Measurements from ENCODE around the gene KYAT1. TPM values are rescaled to one million over a fixed set of nuclear protein-coding genes. Genes with fewer than 3 reads are reported as not detected.
A peak's percentile ranks its signal among the peaks of the same experiment; 100 is the strongest.

Gene KYAT1
- total RNA-seq, 3 donors from 2014 or later (not counting 1 experiment from before 2014, with no cell fraction given) = 8.9 to 11.3 (median 9.1) TPM

DNA sequence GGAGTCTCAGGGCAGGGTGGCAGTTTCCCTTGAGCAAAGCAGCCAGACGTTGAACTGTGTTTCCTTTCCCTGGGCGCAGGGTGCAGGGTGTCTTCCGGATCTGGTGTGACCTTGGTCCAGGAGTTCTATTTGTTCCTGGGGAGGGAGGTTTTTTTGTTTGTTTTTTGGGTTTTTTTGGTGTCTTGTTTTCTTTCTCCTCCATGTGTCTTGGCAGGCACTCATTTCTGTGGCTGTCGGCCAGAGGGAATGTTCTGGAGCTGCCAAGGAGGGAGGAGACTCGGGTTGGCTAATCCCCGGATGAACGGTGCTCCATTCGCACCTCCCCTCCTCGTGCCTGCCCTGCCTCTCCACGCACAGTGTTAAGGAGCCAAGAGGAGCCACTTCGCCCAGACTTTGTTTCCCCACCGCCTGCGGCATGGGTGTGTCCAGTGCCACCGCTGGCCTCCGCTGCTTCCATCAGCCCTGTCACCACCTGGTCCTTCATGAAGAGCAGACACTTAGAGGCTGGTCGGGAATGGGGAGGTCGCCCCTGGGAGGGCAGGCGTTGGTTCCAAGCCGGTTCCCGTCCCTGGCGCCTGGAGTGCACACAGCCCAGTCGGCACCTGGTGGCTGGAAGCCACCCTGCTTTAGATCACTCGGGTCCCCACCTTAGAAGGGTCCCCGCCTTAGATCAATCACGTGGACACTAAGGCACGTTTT is 35.5 kb upstream of the KYAT1 start:
- H3K27me3 Mint-ChIP-seq (ENCODE audit: low read depth in 2 of 2) = no peaks in the 10 kb centered on the region
- ATAC-seq (no peak), DNase-seq (no peak)
- no peak overlapping the region for H3K4me3 ChIP-seq (ENCODE audit: low read length)
- intact Hi-C loops (cut with micrococcal nuclease) = no loop called here
- H3K36me3 ChIP-seq (ENCODE audit: control insufficient read depth, insufficient read depth, low read length) = peaks cover 40% of the 10 kb centered on the region
- no peaks in the 10 kb centered on the region for H3K27me3 ChIP-seq (ENCODE audit: control insufficient read depth, insufficient read depth, low read length)
- H3K27ac ChIP-seq (ENCODE audit: low read length) = no peak overlapping the region
- WGBS (ENCODE audit: insufficient coverage) = 95% methylated on average over 26 of the region's 26 CpGs
- TF ChIP-seq, protein P1, sequence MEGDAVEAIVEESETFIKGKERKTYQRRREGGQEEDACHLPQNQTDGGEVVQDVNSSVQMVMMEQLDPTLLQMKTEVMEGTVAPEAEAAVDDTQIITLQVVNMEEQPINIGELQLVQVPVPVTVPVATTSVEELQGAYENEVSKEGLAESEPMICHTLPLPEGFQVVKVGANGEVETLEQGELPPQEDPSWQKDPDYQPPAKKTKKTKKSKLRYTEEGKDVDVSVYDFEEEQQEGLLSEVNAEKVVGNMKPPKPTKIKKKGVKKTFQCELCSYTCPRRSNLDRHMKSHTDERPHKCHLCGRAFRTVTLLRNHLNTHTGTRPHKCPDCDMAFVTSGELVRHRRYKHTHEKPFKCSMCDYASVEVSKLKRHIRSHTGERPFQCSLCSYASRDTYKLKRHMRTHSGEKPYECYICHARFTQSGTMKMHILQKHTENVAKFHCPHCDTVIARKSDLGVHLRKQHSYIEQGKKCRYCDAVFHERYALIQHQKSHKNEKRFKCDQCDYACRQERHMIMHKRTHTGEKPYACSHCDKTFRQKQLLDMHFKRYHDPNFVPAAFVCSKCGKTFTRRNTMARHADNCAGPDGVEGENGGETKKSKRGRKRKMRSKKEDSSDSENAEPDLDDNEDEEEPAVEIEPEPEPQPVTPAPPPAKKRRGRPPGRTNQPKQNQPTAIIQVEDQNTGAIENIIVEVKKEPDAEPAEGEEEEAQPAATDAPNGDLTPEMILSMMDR (IDR thresholded peaks at IDR 0.05) = no peak
- H3K36me3 Mint-ChIP-seq = no peaks in the 10 kb centered on the region
- peaks cover 26% of the 10 kb centered on the region for H3K4me1 ChIP-seq (ENCODE audit: control insufficient read depth, insufficient read depth, low read length)
- peak overlapping the region; percentile 48 to 58 for H3K27ac Mint-ChIP-seq
- no peak overlapping the region for H3K4me3 Mint-ChIP-seq
- H3K9me3 Mint-ChIP-seq = no peaks in the 10 kb centered on the region
- no peaks in the 10 kb centered on the region for H3K9me3 ChIP-seq (ENCODE audit: control insufficient read depth, insufficient read depth, low read length)
- peaks cover 16 to 49% of the 10 kb centered on the region in 2 donors for H3K4me1 Mint-ChIP-seq

DNA sequence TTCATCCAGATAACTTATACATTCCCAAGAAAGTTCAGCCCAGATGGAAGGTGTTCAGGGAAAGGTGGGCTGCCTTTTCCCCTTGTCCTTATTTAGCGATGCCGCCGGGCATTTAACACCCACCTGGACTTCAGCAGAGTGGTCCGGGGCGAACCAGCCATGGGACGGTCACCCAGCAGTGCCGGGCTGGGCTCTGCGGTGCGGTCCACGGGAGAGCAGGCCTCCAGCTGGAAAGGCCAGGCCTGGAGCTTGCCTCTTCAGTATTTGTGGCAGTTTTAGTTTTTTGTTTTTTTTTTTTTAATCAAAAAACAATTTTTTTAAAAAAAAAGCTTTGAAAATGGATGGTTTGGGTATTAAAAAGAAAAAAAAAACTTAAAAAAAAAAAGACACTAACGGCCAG is 35.0 kb upstream of the KYAT1 start:
- Mint-ChIP-seq H3K36me3 (no peaks in the 10 kb centered on the region), H3K4me3 (no peak overlapping the region), H3K9me3 (no peaks in the 10 kb centered on the region), H3K27me3 (ENCODE audit: low read depth in 2 of 2) (no peaks in the 10 kb centered on the region), H3K27ac (peak overlapping the region; percentile 48 to 58), H3K4me1 (peaks cover 18 to 49% of the 10 kb centered on the region in 2 donors)
- TF ChIP-seq, protein P1 (IDR thresholded peaks at IDR 0.05) = no peak
- Histone ChIP-seq H3K27ac (ENCODE audit: low read length) (no peak overlapping the region), H3K27me3 (ENCODE audit: control insufficient read depth, insufficient read depth, low read length) (no peaks in the 10 kb centered on the region), H3K4me1 (ENCODE audit: control insufficient read depth, insufficient read depth, low read length) (peaks cover 26% of the 10 kb centered on the region), H3K36me3 (ENCODE audit: control insufficient read depth, insufficient read depth, low read length) (peaks cover 46% of the 10 kb centered on the region), H3K4me3 (ENCODE audit: low read length) (no peak overlapping the region), H3K9me3 (ENCODE audit: control insufficient read depth, insufficient read depth, low read length) (no peaks in the 10 kb centered on the region)
- no peak for DNase-seq
- intact Hi-C loops (cut with micrococcal nuclease) = no loop called here
- no peak for ATAC-seq
- 93% methylated on average over 11 of the region's 11 CpGs for whole genome bisulfite sequencing (ENCODE audit: insufficient coverage)

GRCh38 chr9:128916204-128916603 is 34.5 kb upstream of the KYAT1 start:
- ATAC-seq (no peak), DNase-seq (no peak)
- Mint-ChIP-seq H3K9me3 (no peaks in the 10 kb centered on the region), H3K4me3 (no peak overlapping the region), H3K4me1 (peaks cover 15 to 49% of the 10 kb centered on the region in 2 donors), H3K36me3 (no peaks in the 10 kb centered on the region), H3K27me3 (ENCODE audit: low read depth in 2 of 2) (no peaks in the 10 kb centered on the region), H3K27ac (peak overlapping the region in 1 of 2 donors; percentile 58)
- Histone ChIP-seq H3K4me1 (ENCODE audit: control insufficient read depth, insufficient read depth, low read length) (peaks cover 28% of the 10 kb centered on the region), H3K27me3 (ENCODE audit: control insufficient read depth, insufficient read depth, low read length) (no peaks in the 10 kb centered on the region), H3K4me3 (ENCODE audit: low read length) (no peak overlapping the region), H3K27ac (ENCODE audit: low read length) (no peak overlapping the region), H3K36me3 (ENCODE audit: control insufficient read depth, insufficient read depth, low read length) (peaks cover 51% of the 10 kb centered on the region), H3K9me3 (ENCODE audit: control insufficient read depth, insufficient read depth, low read length) (no peaks in the 10 kb centered on the region)
- TF ChIP-seq, protein P1 (IDR thresholded peaks at IDR 0.05) = no peak
- intact Hi-C loops (cut with micrococcal nuclease) = no loop called here
- WGBS (ENCODE audit: insufficient coverage) = 97% methylated on average over 18 of the region's 18 CpGs

All from natural killer cell (primary cell).